ENCODE data around the gene CRISP3.

- TF ChIP-seq POLR2A (IDR thresholded peaks at IDR 0.05) (no peak), POLR2AphosphoS5 (IDR thresholded peaks at IDR 0.05) (no peak), CTCF (IDR thresholded peaks at IDR 0.05) (no peak)
These were observed 4.8 kb downstream of the CRISP3 start for GRCh38 chr6:49739423-49739822.
